GM19455 (cell line): ENCODE measurements around the gene LSM7.

Source experiments
- ATAC-seq: cut with Tn5 transposase; IDR thresholded peaks from one replicate; pipeline ENCODE4 v1.9.1; 2021; ENCODE audit not compliant: unreplicated experiment

The LSM7 gene

DNA sequence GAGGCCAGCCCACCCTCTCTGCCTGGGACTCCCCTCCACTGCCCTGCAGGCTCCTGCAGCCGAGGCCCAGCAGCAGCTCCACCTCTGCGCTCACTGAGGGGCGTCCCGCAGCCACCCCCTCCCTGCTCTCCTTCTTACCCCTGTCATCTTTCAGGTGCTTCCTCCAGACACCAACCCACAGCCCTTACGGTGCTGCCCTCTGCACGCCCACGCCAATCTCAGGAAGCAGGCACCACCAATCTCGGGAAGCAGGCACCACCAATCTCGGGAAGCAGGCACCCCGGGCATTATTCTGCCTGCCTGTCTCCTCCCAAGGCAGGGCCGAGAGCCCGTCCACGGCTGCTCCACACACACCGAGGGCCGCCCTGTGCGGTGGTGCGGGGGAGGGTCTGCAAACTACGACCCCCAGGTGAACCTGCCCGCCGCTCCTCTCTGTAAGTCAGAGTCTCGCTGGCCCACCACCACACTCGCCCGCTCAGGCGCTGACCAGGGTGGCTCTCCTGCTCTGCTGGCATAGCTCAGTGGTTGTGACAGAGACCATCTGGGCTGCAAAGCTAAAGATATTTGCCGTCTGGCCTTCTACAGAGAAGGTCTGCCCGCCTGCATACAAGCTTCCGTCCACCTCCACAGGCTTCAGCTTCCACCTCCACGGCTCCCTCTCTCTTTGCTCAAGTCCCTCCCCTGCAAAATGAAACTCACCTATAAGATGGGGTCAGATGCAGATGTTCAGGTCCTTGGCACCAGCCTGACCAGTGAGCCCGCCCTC, 2.9 kb downstream of the LSM7 start:
- ATAC-seq = no peak

DNA sequence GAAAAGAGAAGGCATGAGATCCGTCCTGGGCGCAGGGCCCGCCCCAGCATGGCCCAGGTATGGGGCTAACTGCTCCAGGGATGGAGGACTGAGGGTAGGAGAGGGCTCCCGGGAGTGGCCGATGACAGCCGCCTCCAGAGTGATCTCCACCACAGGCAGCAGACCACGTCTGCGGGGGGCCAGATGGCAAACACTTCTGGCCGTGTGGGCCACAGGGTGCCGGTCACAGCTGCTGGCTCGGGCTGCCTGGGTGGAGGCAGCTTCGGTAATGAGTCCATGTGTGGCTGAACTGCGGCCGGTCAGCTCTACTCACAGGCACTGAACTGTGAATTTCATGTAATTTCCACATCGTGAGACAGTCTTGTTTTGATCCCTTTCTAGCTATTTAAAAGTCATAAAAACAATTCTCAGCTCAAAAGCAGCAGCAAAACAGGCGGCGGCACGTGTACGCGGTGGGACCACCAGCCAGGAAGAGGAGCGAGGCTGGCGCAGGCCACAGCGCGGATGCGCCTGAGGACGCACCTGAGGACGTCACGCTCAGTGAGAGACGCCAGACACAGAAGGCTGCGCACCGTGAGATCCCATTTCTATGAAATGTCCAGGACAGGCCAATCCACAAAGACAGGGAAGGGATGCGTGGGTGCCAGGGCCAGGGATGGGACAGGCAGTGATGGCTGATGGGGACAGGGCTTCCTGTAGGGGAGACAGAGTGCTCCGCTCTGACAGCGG, 4.0 kb downstream of the LSM7 start:
- no peak for ATAC-seq

DNA sequence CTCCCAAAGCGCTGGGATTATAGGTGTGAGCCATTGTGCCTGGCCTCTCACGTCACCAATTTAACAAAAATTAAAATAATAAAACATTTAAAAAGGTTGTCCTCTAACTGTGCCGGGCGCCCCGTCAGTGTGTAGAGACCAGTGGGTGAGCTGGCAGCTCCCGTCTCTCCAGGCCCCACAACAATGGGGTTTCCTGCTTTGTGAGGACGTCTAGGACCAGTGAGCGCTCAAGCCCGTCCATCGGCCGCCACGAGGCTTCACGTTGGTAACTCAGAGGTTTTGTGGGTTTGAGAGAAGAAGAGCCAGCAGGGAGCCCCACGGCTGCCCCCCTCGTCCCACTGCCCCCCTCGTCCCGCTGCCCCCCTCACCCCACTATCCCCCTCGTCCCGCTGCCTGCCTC, 4.7 kb downstream of the LSM7 start:
- no peak for ATAC-seq

DNA sequence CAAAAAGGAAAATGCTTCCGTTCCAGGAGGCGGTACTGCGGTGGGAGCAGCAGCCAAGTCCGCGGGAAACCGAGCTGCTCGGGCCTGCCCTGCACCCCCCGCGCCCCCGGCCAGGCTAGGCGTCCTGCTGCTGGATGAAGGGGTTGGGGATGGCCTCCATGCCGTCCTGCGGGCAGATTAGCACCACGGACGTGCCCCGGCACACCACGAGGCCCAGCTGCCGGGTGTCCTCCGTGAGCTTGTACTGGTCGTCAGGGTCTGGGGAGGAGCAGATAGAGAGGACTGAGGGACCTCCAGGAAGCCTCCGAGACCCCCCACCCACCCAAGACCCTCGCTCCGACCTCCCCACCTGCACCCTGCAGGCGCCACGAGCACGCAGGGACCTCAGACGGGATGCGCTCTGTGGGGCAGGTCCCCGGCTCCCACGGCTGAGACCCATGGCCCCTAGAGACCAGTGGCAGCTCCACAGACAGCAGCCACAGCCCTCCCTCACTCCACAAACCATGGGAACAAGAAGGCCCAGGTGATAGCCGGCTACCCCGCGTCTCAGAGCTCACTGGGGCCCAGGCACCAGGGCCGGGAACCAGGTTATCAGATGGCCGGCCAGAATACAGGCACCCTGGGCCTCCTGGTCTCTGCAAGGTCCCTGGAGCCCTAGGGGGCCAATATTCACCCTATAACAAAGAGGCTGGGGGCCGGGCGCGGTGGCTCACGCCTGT, 6.7 kb downstream of the LSM7 start:
- ATAC-seq = no peak

DNA sequence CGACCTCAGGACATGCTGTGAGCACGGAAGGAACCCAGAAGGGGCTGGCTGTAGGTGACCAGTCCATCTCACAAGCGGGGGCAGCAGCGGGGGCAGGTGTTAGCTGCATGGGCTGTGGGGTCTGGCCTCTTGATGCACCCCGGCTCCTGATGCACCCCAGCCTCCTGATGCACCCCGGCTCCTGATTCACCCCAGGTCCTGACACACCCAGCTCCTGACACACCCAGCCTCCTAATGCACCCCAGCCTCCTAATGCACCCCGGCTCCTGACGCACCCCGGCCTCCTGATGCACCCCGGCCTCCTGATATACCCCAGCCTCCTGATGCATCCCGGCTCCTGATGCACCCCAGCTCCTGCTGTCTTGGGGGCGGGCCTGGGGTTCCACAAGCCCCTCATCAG, 7.4 kb downstream of the LSM7 start:
- no peak for ATAC-seq

DNA sequence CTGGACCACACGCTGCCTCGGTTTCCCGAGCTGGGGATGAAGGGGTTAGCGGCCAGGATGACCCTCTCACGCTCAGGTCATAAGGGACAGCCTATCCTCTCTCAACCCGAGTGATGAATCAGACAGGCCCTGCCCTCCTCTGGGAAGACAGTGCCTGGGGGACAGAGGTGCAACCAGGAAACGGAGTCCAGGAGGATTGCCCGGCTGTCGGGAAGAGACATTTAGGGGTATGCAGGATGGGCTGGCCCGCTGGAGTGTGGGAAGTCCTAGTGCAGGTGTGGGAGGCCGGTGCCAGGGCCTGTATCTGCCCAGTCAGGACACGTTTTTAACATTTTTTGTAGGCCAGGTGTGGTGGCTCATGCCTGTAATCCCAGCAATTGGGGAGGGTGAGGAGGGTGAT, 8.3 kb downstream of the LSM7 start:
- ATAC-seq = no peak

DNA sequence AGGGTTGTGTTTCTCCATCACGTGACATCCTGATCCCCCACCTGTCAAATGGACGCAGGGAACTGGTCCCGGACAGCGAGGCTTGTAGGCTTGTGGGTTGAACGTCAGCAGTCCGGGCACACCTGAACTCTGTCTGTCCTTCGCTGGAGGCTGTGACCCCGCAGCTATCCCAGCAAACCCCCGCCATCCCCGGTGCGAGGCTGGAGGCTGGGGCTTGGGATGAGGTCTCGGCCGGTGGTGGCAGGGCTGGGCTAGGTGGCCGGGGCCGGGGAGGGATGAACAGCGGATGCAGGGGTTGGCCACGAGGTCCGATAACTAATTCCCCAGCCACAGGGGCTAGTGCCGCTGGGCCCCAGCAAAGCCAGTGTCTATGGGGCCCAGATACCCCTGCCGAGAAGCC, 8.8 kb downstream of the LSM7 start:
- ATAC-seq = no peak

DNA sequence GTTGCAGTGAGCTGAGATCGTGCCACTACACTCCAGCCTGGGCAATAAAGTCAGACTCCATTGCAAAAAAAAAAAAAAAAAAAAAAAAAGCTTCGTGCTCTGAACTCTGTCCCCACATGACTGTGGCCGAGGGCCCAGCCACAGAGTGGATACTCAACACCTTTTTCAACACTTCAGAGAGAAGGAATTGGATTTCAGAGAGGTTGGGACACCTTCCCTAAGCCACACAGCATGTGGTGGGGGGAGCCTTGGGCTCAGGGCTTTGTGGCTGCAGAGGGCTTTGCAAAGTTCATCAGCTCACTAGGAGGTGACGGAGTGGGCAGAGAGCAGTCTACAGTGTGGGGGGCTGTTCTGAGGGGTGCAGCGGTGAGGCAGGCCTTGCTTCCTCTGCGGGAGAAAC, 9.5 kb downstream of the LSM7 start:
- no peak for ATAC-seq

DNA sequence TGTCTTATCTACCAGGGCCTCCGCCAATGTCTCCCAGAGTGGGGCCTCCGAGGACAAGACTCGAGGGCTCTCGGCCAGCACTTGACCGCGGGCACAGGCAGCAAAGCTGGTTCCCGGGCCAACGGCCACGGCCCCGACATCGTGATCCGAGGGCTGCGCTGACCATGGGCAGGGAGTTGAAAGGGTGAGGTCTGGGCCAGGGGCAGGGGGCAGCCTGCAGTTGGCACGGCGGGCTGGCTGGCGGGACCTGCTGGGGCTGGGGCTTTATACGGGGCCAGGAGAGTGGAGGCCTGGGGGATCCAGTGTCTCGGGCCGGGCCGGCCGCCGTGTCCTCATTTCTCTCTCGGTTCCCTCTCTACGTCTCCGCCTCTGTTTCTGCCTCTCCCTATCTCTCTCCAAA, 10.6 kb downstream of the LSM7 start:
- no peak for ATAC-seq

DNA sequence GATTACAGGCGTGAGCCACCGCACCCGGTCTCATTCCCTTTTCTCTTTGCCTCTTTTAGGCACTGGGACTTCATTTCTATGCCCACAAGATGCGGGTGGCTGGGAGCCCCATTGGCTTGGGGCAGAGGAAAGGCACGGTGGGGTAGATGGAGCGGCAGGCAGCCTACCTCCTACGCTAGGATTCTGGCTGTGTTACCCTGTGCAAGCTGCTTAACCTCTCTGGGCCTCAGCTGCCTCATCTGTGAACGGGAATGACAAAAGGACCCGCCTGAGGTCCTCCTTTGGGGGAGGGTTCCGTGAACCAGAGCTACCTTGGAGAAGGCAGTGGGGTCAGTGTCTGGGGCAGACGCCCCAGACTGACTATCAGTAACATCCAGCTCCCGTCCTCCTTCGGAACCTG, 11.1 kb downstream of the LSM7 start:
- no peak for ATAC-seq

DNA sequence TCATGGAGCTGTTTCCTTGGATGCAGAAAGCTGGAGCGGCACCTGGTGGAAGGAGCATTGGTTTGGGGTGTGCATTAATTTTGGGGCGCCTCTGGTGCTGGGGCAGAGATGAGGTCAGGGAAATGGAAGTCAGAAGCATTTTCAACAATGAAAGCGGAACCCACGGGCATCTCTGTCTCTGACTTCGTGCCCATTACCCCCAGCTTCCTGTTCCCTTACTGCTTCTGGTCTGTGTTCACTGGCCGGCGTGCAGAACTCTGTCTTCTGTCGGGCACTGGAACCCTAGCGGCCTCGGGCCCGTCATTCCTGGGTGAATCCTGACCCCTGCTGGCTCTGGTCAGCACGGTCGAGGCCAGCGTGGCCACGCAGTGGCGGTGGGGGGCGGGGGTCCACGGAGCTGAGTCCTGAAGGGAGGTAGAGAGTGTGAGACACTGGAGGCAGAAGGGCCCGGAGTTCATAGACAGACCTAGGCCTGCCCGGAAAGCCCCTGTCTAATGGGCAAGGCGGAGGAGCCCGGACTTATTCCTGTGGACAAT, 12.5 kb downstream of the LSM7 start:
- no peak for ATAC-seq

DNA sequence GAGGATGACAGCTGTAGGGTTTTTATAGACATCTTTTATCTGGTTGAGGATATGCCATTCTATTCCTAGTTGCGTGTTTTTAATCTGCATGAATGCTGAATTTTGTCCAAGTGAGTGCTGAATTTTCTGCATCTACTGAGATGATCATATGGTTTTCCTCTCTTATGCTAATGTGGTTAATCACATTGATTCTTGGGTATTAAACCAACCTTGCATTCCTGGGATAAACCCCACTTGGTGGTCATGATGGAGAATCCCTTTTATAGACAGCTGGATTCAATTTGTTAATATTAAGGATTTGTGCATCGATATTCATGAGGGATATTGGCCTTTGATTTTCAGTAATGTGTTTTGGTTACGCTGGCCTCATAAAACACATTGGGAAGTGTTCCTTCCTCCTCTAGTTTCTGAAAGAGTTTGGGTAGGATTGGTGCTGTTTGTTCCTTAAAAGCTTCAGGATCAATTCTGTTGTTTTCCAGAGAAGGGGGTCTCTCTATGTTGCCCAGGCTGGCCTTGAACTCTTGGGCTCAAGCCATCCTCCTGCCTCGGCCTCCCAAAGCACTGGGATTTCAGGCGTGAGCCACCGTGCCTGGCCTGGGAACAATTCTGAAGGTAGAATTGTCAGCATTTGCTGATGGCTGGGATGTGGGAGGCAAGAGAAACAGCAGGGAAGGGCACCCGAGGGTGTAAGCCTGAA, 13.1 kb downstream of the LSM7 start:
- no peak for ATAC-seq

DNA sequence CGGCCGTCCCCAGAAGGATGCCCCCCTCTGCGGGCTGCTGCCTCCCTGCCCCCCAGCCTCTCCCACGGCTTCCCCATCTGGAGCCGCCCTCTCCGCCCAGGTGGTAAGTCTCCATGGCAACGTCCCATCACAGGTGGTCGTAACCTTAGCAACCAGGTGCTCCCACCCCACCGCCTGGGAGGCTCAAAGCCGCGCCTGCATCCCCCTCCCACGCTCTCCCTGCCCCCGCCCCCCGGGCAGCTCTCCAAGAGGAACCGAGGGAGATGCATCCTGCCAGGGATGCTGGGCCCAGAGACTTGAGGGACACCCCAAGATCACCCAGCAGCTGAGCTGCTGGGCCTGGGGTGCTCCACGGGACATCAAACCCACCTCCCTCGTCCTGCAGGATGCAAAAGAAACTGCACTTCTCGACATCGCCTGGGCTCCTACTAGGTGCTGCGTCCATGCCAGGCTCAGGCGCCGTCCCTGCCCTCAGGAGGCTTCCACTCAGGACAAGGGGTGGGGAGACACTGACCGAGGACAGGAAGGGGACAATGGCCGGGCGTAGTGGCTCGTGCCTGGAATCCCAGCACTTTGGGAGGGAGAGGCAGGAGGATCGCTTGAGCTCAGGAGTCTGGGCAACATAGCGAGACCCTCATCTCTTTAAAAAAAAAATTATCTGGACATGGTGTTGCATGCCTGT, 15.4 kb downstream of the LSM7 start:
- no peak for ATAC-seq

DNA sequence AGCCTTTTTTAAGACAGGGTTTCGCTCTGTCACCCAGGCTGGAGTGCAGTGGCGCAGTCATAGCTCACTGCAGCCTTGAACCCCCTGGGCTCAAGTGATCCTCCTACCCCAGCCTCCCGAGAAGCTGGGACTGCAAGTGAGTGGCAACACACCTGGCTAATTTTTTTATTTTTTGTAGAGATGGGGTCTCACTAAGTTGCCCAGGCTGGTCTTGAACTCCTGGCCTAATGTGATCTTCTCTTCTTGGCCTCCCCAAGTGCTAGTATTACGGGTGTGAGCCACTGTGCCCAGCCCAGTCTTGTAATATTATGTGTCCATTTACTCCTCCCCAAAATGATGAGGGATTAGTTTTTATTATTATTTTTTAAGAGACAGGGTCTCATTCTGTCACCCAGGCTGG, 17.3 kb downstream of the LSM7 start:
- no peak for ATAC-seq

DNA sequence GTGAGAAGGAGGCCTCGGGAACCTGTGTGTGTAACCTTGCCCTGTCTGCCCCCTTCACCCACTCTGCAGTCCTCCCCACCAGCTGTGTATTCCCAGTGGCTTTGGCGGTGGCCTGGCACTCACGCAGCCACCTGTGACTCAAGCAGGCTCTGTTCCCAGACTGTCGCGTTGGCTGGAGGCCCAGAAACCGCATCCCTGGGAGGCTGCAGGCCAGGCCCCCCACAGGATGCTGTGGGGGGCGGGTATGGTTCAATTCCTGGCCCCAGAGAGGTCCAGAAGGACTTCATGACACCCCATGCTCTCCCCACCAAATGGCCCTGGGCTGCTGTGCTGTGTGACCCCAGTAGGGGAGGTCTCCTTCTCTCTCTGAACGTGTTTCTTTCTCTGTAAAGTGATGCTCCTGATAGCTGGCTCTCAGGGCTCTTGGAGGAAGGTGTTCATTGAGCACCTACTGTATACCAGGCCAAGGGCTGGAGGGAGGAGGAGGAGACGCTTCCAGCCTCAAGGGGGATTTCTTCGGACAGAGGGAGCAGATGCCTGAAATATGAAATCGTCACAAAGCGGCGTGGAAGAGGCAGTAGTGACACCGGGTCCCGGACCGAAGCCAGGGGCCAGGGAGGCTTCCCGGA, 18.5 kb downstream of the LSM7 start:
- ATAC-seq = no peak

DNA sequence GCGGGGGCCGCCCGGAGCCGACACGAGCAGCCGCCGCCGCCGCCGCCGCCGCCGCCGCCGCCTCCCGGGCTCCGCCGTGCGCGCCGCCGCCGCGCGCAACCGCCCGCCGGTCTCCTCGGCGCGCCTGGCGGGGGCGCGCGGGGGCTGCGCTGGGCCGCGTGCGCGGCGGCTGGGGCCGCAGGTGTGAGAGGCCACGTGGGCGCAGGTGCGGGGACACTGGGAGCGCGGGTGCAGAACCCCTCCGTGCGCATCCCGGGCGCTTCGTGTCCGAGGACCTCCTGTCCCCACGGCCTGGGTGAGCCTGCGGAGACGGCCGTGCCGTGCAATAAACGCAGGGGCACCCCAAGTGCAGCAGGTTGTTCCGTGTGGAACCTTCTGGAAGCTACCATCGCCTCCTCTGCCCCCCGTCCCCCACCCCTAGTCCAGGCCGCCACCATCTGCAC, 20.3 kb downstream of the LSM7 start, which contains the start of gene LINGO3:
TSS of gene LINGO3 (minus strand) at position 41 of the 443 bp plus-strand sequence. CDS start 16,378 bp downstream, outside the sequence.
- no peak for ATAC-seq

DNA sequence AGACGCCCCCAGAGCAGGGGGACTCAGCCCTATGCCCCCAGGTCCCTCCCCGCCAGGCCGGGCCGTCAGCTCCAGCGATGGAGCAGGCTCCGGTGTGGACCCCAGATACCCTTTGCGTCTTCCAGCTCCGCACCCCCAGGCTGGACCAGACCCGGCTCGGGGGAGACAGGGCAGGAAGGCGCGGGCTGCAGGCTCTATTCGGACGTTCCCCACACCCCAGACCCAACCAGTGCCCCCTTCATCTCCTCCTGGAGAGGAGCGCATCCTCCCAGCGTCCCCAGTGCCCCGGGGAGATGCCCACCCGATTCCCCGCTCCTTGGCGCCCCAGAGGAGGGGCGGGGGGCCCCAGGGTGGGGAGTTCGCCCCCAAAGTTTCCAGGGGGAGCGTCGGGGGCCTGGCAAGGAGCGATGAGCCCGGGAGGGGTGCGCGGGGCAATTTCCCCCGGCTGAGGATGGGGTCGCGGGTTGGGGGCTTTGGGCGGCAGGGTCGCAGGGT, 20.8 kb downstream of the LSM7 start:
- no peak for ATAC-seq

DNA sequence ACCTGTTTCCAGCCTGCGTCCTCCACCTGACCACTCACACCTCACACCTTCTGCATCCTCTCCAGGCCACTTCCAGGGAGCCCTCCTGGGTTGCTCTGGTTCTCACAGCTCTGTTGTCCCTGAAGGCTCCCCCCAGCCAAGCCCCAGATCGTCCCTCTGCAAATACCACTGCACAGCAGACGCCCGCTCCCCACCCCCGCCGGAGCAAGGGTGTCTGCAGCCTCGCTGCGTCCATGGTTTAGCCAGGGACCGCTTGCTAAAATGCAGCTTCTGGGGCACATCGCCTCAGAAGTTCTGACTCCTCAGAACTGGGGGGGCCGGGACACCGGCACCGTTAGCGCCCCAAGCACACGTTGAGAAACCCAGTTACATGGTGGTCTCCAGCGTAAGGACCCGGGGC, 21.4 kb downstream of the LSM7 start:
- ATAC-seq = no peak

DNA sequence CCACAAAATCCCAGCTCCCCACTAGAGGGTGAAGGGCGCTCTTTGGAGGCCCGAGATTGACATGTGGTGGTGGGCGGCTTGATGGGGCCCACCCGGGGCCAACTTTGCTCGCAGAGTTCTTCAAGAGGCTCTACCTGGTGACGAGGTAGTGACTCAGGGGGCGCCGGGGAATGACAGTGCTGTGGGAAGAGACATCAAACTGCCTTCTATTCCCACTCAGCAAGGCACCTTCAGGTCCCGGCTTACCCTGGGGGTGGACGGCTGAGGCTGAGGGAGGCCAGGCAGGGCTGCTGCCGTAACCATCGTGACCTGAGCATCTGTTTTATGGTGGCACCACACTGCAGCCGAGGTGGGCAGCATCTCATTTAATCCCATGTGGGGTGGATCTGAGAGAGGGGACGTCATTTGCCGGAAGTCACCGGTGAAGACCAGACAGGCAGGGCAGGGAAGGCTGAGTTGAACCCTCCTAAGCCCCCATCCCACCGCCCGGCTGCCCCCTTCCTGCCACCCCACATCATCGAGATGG, 22.0 kb downstream of the LSM7 start:
- ATAC-seq = no peak
